GM19238 (cell line): ENCODE measurements around the gene RNF149.

Experiments
- DNase-seq: peaks from one replicate; pipeline ENCODE4 v3.0.0; 2011; ENCODE audit warnings: low spot score; ENCODE audit not compliant: insufficient read length

Gene RNF149

DNA sequence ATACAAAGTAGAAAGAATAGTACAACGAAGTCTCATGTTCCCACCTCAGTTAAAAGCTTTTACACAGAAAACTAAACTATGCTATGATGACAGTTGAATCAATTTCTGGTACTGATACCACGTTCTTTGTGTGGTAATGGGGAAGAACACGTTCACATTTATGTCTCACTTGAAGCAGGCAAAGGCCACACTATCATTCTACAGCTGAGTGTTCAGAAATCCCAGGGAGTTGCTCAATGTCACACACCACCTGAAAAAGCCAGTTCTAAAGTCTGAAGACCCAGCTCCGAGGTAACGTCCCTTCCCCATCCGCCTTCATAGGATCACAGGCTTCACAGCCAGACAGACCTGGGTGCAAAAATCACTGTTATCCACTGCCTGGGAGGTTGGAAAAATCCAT lies 8.9 kb downstream of the RNF149 start:
- DNase-seq = no peak

DNA sequence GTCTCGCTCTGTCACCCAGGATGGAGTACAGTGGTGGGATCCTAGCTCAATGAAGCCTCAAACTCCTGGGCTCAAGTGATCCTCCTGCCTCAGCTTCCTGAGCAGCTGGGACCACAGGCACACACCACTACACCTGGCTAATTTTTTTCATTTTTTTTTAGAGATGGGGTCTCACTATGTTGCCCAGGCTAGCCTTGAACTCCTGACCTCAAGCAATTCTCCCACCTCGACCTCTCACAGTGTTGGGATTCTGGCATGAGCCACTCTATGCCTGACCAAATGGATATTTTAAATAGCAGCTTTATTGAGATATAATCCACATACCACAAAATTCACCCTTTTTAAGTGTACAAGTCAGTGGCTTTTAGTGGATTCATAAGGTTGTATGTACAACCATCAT lies 11.1 kb downstream of the RNF149 start:
- no peak for DNase-seq

DNA sequence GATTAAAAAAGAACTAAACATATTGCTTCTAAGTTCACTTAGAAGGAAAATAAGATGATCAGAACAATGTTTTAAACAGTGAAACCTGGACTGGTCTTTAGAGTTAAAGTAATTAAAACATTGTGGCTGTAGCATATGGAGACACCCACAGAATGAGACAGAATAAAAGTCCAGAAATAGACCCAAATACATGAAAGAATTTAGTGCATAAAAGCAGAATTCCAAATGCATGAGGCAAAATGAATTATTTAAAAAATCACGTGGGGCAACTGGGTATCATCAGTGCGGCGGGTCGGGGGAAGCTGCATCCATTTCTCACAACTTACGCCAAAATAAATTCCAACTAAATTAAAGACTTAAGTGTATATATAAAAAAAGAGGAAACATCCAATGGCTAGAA lies 12.1 kb downstream of the RNF149 start:
- DNase-seq = no peak

DNA sequence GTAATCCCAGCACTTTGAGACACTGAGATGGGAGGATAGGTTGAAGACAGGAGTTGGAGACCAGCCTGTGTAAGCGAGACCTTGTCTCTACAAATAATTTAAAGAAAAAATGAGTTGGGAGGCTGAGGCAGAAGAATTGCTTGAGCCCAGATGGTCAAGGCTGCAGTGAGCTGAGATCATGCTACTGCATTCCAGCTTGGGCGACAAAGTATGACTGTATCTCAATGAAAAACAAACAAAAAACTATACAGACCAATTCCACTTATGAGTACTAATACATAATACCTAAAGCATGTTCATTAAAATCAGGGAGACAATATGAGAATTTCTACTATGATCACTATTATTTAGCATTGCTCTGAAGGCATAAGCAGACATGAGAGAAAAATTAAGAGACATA lies 12.6 kb downstream of the RNF149 start:
- DNase-seq = no peak

DNA sequence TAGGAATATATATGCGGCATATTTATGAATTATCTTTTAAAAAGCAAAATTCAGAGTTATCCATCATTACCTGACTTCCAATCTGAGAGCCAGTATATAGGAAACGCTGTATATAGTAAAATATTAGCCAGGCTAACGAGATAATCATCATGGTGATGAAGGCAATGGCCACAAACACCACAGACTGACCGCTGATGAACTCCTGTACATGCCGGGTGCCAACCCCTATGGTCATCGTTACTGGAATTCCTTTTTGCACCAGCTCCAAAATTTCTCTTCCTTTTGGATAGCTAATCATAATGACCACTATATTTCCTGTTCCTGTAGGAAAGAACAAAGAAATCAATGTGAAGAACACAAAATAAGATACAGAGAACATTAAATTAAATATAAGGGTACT lies 13.6 kb downstream of the RNF149 start:
- DNase-seq = no peak

DNA sequence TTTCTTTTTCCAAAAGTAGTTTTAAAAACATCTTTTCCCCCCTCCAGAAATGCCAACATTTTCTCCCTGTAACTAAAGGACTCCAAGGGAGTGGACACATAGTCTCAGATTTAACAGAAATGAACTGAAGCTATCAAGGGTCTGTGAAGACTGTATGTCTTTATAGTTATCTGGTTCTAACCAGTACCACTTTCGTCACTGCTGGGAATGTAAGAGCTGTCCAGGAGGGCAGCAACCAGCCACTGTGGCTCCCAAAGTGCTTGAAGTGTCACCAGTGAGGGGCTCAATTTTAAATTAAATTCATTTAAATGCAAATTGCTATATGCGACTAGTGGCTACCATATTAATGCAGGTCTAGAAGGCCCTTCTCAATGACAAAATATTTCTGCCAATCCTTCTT lies 15.0 kb downstream of the RNF149 start:
- no peak for DNase-seq

DNA sequence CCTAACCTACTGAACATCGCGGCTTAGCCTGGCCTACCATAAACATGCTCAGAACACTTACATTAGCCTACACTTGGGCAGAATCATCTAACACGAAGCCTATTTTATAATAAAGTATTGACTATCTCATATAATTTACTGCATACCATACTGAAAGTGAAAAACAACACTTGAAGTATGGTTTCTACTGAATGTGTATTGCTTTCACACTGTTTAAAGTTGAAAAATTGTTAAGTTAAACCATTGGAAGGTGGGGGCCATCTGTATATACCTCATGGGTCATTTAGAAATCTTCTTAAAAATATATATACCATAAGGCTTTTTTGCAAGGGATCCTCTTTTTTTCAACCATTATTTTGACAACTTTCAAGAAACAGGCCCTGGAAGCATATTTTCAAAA lies 16.5 kb downstream of the RNF149 start:
- DNase-seq = no peak

DNA sequence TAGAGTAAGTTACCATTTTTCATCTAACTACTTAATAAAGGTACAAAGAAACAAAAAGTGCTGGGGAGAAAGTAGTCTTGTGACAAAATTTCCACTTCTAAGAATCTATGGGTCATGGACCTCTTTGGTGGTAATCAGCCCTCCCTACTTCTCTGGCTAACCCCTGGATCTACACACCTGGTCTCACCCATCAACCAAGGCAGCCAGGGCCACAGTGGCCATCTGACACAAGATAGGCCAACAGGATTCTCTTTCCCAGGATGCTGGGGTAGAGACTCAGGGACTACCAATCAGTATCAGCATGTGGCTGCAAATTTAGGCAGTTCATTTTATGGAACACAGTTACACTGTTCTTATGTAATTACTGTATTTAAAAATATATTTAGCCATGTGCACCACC lies 17.8 kb downstream of the RNF149 start:
- DNase-seq = no peak

DNA sequence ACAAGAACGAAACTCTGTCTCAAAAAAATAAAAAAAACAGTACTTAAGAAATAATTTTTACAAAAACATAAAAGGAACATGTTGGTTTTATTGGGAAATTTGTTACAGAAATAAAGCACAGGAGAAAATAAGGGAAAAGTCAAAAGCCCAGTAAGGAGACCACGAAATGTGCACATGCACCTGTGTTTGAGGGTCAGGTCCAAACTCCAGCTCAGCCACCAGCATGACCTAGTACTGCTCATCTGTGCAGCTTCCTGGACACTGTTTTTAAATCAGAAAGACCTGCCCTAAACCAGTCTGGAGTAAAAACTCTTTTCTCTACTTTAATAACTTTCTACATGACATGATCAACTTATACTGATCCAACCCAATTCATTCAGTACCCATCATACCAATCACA lies 21.2 kb downstream of the RNF149 start:
- no peak for DNase-seq

DNA sequence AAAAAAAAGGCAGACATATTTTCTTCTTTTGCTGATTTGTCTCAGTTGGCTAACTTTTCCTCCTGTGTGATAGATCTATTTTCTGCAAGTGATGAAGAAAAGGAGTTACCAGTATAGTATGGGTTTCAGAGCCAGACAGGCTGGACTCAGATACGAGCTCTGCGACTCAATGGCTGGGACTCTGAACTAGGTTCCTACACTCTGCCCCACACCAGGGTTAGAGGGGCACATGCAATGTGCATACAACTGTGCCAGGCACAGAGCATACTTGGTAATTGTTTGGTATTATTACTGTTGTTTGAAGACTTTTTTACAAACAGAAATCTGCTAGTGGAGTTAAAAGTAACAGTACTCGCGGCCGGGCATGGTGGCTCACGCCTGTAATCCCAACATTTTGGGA lies 21.8 kb downstream of the RNF149 start:
- no peak for DNase-seq

DNA sequence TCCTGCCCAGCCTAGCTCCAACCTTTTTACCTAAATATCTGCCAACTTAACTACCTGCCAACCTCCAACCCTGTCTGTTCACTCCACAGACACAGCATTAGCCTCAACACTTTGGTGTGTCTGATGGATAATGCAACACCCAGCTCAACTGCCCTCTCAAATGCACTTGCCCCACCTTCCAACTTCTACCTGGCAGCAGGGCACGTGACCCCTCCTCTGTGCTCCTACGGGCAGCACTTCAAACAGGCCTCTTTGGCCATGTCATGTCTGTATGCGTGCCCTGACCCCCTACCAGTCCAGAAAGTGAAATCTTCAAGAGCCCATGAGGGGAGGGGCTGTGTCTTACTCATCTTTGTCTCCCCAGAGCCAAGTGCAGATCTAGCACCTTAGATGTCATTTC lies 25.5 kb downstream of the RNF149 start:
- DNase-seq = no peak

DNA sequence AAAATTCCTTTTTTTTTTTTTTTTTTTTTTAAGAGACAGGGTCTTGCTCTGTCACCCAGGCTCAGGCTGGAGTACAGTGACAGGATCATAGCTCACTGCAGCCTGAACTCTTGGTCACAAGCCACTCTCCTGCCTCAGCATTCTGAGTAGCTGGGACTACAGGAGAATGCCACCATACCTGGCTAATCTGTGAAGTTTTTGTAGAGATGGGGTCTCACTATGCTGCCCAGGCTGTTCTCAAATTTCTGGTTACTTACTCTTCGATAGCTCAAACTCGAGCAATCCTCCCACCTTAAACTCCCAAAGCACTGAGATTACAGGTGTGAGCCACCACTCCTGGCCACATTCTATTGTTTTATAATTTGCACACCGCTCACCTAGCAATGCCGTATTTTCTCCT lies 27.0 kb downstream of the RNF149 start:
- DNase-seq = no peak

DNA sequence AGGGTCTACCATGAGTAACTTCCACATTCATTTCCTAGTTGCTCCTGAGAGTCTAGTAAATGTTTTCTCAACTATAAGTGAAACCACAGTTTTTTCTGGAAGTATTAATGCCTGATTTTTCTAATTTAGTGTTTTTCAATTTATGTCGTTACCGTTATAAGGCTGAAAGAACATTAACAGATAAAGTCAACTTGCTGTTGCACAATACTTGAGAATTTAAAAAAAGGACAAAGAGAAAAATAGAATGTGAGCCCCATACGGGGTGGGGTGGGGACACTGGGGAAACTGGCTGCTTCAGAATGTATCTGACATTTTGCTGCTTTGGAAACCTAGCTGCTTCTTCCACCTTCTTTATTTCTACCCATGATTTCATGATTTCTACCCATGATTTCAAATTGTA lies 29.6 kb downstream of the RNF149 start:
- no peak for DNase-seq

DNA sequence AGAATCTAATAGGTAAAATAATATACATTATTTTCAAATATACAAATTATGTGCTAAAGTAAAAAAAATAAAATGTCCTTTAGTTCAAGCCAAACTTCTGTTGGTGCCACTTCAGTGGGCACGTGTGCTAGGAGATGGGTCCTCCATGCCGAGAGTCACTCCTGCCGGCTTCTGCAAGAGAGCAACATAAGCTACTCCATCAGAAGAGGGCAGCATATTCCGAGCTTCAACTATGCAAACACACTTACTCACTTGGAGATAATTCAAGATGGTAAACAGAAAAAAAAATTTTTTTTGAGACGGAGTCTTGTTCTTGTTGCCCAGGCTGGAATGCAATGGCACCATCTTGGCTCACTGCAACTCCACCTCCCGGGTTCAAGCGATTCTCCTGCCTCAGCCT lies 31.4 kb downstream of the RNF149 start:
- no peak for DNase-seq

DNA sequence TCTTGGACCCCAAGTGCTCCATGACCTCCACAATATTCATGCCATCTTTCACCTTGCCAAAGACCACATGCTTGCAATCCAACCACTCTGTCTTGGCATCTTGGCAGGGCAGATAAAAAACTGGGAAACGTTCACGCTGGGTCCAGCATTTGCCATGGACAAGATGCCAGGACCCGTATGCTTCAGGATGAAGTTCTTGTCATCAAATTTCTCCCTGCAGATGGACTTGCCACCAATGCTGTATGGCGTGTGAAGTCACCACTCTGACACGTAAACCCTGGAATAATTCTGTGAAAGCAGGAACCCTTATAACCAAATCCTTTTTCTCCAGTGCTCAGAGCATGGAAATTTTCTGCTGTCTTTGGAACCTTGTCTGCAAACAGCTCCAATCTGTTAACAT lies 34.4 kb downstream of the RNF149 start:
- no peak for DNase-seq

DNA sequence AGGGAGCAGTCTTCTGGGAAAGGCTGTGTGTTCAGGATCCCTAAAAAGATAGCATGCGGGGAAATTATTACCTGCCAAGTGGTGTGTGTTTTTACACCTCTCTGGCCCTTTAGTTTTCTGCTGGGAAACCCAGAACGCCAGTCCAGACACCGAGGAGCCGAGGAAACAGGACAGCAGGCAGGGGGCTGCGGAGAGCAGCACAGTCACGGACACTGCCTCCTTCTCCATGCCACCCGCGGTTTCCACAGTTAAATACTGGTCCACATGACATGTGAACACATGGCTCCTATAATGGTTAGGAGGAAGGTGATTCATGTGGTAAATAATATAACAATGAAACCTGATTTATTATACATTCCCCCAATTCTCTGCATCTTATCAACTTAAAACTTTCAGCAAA lies 35.4 kb downstream of the RNF149 start:
- no peak for DNase-seq

DNA sequence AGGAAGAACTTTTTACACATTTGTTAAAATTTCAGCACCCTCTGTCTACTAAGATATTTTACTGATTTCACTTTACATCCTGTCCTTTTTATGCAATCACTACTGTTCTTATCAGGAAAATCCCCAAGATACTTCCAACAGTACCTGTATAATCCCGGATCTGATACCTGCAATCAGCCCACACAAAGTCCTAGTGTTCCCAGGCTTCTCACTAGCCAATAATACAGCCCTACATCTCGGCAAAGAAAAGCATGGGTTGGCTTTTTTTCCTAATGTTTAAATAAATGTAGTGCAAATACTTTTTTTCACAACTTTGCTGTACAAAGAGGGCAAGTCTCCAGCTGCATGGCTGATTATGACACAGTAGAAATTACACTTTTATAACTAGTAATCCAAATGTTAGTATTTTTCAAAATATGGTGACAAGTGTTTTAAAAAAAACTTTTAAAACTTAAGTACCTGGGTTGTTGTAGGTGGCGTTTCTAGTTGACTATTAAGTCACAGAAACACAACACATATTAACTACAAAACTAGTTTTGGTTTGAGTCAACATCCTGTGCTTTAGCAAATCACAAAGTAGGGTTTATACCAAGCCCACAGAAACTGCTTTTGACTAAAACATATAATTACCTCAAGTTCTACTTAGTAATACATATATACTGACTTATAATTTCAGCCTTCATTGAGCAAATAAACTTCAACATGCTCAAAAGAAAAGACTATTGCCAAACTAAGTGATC lies 36.3 kb downstream of the RNF149 start:
- peak; percentile 31 for DNase-seq

DNA sequence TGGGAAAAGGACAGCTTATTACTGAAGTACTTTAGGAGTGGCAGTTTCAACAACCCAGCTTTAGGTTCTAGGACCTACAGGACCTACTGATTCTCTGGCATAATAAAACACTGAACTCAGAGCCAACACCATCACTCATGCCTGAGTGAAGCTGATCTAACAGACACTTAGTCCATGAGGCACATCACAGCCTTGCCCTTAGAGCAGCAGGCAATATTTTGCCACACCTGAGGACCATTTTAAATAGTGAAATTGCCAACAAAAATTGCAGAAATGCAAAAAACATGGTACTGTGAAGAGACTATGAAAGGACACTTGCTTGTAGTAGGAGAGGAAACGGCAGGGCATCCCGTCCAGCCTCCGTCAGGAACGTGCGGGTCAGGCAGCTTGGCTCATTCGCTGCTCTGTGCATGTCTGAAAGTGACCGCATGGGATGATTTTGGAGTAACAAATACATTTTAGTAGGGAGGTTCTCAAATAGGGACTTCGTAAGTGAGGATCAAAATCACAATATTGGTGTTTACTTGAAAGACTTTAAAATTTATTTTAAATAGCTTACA lies 37.7 kb downstream of the RNF149 start:
- DNase-seq = no peak

DNA sequence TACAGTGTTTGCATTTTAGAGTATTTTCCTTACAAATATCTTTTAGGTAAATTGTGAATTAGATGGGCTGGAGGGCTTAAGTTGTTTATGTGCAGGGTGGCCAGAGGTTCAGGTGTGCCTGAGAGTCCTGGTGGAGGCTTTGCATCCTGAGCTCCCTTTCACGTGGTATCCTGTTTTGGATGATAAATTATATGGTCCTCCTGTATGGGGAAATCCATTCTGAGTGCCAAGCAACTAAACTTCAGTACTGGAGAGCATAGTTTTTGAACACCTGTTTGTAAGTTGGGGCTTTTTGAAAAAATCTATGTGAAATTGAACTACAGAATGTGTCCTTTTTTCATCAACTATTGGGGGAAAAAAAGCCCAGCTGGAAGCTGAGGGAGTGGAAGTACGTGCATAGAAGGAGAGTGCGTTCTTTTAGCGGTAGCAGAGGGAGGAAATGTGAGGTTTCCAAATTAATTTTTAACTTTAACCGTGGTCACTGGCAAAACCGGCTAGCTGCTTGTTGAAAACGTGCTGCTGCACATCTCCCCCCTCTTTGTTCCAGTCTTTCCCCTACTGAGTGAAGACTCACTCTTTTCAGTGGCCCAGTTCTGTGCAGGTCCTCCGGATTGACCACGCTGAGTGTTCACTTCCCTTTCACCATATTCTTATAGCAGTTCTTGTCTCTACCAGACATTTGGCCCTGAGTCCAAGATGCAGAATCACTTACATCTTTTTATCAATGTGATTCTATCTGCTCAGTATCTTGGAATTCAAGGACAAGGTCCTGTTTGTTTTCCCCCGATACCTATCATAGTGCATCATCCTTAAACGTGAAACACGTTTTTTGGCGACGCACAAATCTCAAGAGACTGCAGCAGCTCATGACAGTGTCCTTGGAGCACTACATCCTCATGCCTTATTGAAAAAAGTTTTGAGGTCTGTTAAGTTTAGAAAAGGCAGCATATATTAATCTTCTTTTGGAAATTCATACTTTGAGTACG lies 40.5 kb downstream of the RNF149 start:
- peak; percentile 25 for DNase-seq

DNA sequence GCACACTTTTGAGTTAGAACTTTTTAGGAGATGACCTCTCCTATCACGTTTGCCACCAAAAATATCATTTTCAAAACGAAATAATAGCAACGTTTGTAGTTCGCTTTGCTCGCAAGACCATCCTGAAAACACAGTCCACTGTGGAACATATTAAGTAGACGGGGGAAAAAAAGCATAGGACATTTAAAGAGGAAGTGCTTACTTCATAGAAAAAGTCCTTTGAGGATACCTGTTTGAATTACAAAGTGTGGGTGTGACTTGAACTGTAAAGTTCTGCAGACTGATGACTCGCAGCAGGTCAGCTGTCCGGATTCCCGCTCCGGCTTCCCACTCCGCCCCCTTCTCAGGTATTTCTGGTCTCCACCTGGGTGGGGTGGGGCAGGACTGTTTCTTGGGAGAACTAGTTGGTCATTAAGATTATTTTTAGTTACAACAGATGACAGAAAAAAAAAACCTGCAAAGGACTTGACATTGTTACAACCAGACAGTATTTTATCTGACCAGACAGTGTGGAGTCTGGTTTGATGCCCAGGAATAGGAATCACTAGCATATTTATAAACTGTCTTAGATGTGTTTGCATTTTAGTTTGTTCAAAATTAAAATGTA lies 42.5 kb downstream of the RNF149 start:
- no peak for DNase-seq

DNA sequence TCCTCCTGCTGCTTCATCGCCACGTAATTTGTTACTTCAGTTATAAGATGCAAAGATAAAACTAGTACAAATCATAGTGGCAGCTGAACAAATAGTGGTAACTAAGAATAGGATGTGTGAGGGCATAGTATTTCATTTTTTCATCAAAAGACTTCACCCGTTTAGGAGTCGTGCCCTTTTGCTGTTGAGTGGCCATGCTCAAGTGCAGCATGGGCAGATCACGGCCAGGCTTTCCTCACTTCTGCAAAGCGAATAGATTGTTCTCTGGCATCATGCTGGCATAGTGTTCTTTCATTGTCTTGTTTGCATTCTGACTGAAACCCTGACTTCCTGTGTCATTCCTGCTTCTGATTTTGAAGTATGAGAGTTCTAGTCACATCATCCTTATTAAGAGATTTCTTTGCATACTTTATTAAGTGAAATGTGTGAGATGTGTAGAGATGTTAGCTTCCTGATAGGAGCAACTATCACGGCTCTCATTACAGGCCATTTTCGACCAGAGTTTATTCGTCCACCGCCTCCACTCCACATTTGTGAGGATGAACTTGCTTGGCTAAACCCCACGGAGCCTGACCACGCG lies 44.1 kb downstream of the RNF149 start:
- no peak for DNase-seq

DNA sequence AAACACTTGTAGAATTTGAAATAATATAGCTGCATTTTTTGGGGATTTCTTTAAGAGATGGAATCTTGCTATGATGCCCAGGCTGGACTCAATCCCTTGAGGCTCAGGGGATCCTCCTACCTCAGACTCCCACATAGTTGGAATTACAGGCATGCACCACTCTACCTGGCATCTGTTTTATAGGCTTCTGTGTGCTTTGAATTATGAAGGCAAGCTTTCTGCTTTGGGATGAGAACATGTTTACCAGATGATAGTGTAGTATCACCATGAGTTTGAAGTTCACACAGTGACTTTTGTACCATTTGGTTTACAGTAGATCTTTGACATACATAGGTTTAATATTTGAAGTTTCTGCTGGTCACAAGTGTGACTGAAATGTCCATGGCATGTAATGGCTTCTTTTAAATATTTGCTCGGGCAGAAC lies 45.1 kb downstream of the RNF149 start:
- no peak for DNase-seq
